Measurements from ENCODE around the gene CSF1R. TPM values are rescaled to one million over a fixed set of nuclear protein-coding genes. Genes with fewer than 3 reads are reported as not detected.

Gene CSF1R
- total RNA-seq, 4 donors from 2014 or later: 24.9 to 51.7 (median 31.5) TPM

DNA sequence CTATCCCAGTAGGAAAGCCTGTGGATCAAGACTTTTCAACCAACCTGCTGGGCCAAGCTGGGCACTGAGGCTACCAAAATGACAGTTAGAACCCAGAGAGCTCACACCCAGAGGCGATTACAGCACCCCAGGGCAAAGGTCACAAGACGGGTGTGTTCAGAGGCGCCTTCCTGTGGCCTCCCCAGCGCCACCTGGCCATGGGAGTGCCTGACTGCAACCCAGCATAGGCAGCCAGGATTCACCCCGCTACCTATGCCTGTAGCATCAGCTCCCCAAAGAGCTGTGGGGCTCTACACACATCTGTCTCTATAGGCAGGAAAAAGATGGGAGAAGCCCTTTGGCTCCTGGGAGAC is 35.8 kb upstream of the CSF1R start:
- Histone ChIP-seq H3K4me1 (no peaks in the 10 kb centered on the region), H3K27me3 (no peaks in the 10 kb centered on the region), H3K4me3 (no peak overlapping the region), H3K36me3 (peaks cover 68 to 100% (median 92%) of the 10 kb centered on the region in 4 donors), H3K9me3 (no peaks in the 10 kb centered on the region), H3K27ac (replicated peaks in 1 of 4) (no peak overlapping the region)
- 57% methylated on average over 5 of the region's 5 CpGs for WGBS
- TF ChIP-seq, protein P1, sequence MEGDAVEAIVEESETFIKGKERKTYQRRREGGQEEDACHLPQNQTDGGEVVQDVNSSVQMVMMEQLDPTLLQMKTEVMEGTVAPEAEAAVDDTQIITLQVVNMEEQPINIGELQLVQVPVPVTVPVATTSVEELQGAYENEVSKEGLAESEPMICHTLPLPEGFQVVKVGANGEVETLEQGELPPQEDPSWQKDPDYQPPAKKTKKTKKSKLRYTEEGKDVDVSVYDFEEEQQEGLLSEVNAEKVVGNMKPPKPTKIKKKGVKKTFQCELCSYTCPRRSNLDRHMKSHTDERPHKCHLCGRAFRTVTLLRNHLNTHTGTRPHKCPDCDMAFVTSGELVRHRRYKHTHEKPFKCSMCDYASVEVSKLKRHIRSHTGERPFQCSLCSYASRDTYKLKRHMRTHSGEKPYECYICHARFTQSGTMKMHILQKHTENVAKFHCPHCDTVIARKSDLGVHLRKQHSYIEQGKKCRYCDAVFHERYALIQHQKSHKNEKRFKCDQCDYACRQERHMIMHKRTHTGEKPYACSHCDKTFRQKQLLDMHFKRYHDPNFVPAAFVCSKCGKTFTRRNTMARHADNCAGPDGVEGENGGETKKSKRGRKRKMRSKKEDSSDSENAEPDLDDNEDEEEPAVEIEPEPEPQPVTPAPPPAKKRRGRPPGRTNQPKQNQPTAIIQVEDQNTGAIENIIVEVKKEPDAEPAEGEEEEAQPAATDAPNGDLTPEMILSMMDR (IDR thresholded peaks at IDR 0.05): no peak
- TF ChIP-seq POLR2AphosphoS5 (IDR thresholded peaks at IDR 0.05) (no peak), POLR2A (IDR thresholded peaks at IDR 0.05; ENCODE audit: low read depth) (no peak), EP300 (IDR thresholded peaks at IDR 0.05) (no peak)
- intact Hi-C loops (cut with DNase I): no loop called here
- no peak for DNase-seq (ENCODE audit: extremely low spot score)

DNA sequence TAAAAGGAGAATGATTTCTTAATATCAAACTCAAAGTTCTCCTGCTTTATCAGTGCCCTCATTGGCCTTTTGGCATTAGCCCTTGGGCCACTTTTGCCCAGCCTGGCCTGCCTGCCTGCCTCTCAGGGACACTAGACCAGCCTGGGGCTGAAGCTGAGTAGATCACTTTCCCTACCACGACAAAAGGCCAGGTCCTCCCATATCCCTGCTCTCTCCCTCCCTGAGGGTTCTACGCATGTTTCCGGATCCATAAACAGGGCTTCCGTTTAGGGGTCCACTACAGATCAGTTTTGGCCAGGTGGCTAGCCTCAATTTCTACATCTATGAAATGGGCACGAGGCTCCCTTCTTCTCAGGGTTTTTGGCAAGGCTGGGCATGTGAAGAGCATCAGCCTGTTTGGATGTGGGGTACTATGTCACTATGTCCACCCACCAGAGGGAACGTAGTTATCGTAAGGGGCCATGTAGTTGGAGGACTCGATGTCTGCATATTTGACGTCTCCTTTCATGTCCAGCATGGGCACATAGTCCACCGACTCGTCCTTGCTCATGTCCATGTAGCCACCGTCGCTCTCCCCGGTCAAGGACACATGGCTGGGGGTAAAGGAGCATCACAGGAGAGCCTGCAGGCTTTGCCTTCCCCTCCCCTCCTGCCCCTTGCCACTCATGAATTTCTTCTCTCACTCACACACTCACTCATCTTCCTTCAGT is 35.2 kb upstream of the CSF1R start:
- intact Hi-C loops (cut with DNase I): no loop called here
- H3K27me3 ChIP-seq: no peaks in the 10 kb centered on the region
- peaks cover 68 to 100% (median 91%) of the 10 kb centered on the region in 4 donors for H3K36me3 ChIP-seq
- TF ChIP-seq POLR2AphosphoS5 (IDR thresholded peaks at IDR 0.05): no peak
- TF ChIP-seq EP300 (IDR thresholded peaks at IDR 0.05): no peak
- TF ChIP-seq, protein P1 (IDR thresholded peaks at IDR 0.05): no peak
- TF ChIP-seq POLR2A (IDR thresholded peaks at IDR 0.05; ENCODE audit: low read depth): no peak
- 95% methylated on average over 14 of the region's 14 CpGs for WGBS
- no peak overlapping the region for H3K4me3 ChIP-seq
- no peaks in the 10 kb centered on the region for H3K9me3 ChIP-seq
- H3K27ac ChIP-seq (replicated peaks in 1 of 4): no peak overlapping the region
- H3K4me1 ChIP-seq: no peaks in the 10 kb centered on the region
- no peak for DNase-seq (ENCODE audit: extremely low spot score)

DNA sequence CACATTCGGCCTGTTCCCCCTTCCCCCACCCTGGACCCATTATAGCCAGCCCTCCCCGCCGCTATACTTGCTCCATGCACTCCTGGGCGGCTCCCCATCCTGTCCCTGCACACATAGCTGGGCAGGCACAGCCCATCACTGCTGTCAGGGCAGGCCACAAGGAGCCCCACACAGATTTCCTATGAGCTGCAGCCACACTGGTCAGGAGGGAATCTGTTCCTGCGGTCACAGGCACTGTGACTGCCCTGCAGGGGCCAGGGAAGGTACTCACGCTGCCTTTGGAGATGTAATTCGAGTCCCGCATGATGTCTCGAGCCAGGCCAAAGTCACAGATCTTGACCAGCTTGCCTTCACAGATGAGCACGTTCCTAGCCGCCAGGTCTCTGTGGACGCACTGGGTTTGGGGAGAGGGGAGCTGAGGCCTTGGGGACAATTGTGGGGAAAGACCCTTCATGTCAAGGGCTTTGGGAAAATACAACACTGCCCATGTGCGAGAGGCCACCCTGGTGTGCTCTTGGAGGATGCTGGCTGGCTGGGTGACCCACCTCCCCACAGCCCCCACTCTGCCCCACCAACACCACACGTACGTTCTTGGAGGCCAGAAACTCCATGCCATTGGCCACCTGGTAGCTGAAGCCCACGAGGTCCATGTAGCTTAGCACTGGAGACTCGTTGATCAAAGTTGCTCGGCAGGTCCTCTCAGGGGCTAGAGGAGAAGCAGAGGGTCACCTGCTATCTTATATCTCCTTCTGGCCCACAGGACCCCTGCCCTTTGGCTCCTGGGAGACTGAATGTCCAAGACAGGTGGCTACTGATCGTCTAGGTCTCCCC is 34.5 kb upstream of the CSF1R start:
- Histone ChIP-seq H3K36me3 (peaks cover 64 to 100% (median 88%) of the 10 kb centered on the region in 4 donors), H3K9me3 (no peaks in the 10 kb centered on the region), H3K27me3 (no peaks in the 10 kb centered on the region), H3K27ac (replicated peaks in 1 of 4) (no peak overlapping the region), H3K4me1 (no peaks in the 10 kb centered on the region), H3K4me3 (no peak overlapping the region)
- intact Hi-C loops (cut with DNase I): no loop called here
- TF ChIP-seq, protein P1 (IDR thresholded peaks at IDR 0.05): no peak
- TF ChIP-seq POLR2AphosphoS5 (IDR thresholded peaks at IDR 0.05): no peak
- TF ChIP-seq EP300 (IDR thresholded peaks at IDR 0.05): no peak
- no peak for TF ChIP-seq POLR2A (IDR thresholded peaks at IDR 0.05; ENCODE audit: low read depth)
- DNase-seq (ENCODE audit: extremely low spot score): no peak
- WGBS: 90% methylated on average over 18 of the region's 19 CpGs

DNA sequence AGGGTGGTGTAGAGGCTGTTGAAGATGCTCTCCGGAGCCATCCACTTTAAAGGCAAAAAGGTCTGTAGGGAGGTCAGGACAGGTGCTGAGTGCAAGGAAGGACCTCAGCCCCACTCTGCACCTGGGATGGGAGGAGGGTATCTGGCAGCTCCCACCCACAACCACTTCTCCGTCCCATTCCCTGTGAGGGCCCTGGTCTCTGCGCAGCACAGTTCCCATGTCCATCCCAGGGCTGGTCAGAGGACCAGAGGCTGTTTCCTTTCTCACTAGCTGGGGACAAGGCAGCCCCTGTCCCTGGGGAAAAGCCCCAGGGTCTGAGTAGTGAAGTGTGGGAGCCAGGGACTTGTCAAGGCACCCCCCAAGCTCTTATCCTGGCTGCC is 33.7 kb upstream of the CSF1R start:
- H3K36me3 ChIP-seq: peaks cover 60 to 100% (median 84%) of the 10 kb centered on the region in 4 donors
- 100% methylated on average over 2 of the region's 3 CpGs for WGBS
- no peaks in the 10 kb centered on the region for H3K4me1 ChIP-seq
- TF ChIP-seq, protein P1 (IDR thresholded peaks at IDR 0.05): no peak
- TF ChIP-seq POLR2A (IDR thresholded peaks at IDR 0.05; ENCODE audit: low read depth): no peak
- no peak for TF ChIP-seq EP300 (IDR thresholded peaks at IDR 0.05)
- TF ChIP-seq POLR2AphosphoS5 (IDR thresholded peaks at IDR 0.05): no peak
- no peak for DNase-seq (ENCODE audit: extremely low spot score)
- H3K27me3 ChIP-seq: no peaks in the 10 kb centered on the region
- H3K9me3 ChIP-seq: no peaks in the 10 kb centered on the region
- H3K27ac ChIP-seq (replicated peaks in 1 of 4): no peak overlapping the region
- H3K4me3 ChIP-seq: no peak overlapping the region
- intact Hi-C loops (cut with DNase I): no loop called here

Measured in esophagus muscularis mucosa (tissue), 4 donors.